AG09319 (cell line): ENCODE results near the gene GEMIN2.
"Not testable (repeated sequence)": the region's sequence is repeated elsewhere in the genome, so short reads cannot be mapped to it uniquely, and the experiment has no call there.

Experiments
- DNase-seq: peaks from one replicate; pipeline ENCODE4 v3.0.0-alpha.2; 2010; ENCODE audit warnings: low read depth; ENCODE audit errors: extremely low read depth
- TF ChIP-seq, protein P1 (sequence below): IDR thresholded peaks from 2 replicates; pipeline ENCODE4 v1.5.1; 2011; ENCODE audit warnings: low read depth, mild to moderate bottlenecking, inconsistent platforms, low read length, moderate library complexity

Gene GEMIN2

DNA sequence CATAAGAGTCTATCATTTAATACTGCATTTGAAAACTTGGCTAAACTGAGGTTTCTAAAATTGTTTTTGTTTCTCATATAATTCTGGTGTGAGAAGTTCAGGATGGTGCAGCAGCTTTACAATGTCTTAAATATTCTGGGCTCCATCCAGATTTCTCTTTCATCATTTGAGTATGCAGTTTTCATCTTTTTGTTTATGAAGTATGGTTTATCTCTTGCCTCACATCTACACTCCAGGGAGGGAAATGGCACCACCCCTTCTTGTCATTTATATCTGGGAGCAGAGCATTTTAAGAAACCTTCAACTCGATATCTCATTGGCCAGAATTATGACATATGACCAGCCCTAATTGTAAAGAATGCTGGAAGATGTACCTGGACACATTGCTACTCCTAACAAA is 24.3 kb downstream of the GEMIN2 start:
- TF ChIP-seq, protein P1, sequence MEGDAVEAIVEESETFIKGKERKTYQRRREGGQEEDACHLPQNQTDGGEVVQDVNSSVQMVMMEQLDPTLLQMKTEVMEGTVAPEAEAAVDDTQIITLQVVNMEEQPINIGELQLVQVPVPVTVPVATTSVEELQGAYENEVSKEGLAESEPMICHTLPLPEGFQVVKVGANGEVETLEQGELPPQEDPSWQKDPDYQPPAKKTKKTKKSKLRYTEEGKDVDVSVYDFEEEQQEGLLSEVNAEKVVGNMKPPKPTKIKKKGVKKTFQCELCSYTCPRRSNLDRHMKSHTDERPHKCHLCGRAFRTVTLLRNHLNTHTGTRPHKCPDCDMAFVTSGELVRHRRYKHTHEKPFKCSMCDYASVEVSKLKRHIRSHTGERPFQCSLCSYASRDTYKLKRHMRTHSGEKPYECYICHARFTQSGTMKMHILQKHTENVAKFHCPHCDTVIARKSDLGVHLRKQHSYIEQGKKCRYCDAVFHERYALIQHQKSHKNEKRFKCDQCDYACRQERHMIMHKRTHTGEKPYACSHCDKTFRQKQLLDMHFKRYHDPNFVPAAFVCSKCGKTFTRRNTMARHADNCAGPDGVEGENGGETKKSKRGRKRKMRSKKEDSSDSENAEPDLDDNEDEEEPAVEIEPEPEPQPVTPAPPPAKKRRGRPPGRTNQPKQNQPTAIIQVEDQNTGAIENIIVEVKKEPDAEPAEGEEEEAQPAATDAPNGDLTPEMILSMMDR = no peak
- no peak for DNase-seq

DNA sequence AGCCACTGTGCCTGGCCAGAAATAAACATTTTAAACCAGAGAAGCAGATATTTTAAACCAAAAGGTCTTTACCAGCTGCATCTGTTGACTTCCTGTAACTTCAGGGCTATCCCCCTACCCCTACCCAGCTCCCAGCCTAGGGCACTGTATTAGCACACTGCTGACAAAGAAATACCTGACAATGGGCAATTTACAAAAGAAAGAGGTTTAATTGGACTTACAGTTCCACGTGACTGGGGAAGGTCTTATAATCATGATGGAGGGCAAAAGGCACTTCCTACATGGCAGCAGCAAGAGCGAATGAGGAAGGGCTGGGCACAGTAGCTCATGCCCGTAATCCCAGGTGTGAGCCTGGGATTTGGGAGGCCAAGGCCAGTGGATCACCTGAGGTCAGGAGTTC is 26.0 kb downstream of the GEMIN2 start:
- no peak for DNase-seq

DNA sequence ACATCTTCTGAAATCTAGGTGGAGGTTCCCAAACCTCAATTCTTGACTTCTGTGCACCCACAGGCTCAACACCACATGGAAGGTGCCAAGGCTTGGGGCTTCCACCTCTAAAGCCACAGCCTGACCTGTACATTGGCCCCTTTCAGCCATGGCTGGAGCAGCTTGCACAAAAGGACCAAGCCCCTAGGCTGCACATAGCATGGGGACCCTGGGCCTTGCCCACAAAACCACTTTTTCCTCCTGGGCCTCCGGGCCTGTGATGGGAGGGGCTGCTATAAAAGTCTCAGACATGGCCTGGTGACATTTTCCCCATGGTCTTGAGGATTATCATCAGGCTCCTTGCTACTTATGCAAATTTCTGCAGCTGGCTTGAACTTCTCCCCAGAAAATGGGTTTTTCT is 27.5 kb downstream of the GEMIN2 start:
- DNase-seq = not testable (repeated sequence)

More for the DNA sequence above, 26.0 kb downstream of the GEMIN2 start:
- TF ChIP-seq, protein P1 = no peak

DNA sequence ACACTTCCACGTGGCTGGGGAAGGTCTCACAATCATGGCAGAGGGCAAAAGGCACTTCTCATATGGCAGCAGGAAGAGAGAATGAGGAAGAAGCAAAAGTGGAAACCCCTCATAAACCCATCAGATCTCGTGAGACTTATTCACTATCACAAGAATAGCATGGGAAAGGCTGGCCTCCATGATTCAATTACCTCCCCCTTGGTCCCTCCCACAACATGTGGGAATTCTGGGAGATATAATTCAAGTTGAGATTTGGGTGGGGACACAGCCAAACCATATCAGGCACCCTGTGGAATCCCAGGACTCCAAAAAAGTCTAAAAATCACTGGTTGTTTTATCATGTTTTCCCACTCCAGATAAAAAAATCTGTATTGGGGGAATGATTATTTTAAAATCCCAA is 29.1 kb downstream of the GEMIN2 start:
- DNase-seq = not testable (repeated sequence)

- no peak for DNase-seq
- TF ChIP-seq, protein P1 = no peak
Measured at GRCh38 chr14:39145266-39145966, 31.3 kb downstream of the GEMIN2 start.

DNA sequence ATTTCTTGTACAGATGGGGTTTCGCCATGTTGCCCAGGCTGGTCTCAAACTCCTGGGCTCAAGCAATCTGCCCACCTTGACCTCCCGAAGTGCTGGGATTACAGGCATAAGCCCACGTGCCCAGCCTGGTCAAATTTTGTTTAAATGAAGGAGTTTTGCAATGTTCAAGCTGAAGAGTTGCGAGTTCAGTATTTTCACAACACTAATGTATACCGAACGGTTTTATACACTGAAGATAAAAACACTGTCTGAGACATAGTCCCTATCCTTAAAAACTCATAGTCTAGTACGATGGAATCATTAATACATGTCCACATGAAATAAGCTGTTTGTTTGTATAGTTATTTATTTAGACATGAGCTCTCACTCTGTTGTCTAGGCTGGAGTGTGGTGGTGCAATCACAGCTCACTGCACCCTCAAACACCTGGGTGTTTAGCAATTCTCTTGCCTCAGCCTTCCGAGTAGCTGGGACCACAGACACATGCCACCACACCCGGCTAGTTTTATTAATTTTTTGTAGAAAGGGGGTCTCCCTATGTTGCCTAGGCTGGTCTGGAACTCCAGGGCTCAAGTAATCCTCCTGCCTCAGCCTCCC is 40.6 kb downstream of the GEMIN2 start:
- DNase-seq = no peak
- TF ChIP-seq, protein P1 = no peak

DNA sequence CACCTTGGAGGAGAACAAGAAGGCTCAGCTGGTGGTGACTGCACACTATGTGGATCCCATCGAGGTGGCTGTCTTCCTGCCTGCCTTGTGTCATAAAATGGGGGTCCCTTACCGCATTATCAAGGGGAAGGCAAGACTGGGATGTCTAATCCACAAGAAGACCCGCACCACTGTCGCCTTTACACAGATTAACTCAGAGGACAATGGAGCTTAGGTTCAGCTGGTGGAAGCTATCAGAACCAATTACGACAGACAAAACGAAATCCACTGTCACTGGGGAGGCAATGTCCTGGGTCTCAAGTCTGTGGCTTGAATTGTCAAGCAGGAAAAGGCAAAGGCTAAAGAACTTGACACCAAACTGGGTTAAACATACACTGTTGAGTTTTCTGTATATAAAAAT is 43.4 kb downstream of the GEMIN2 start:
- no peak for DNase-seq
- TF ChIP-seq, protein P1 = no peak

DNA sequence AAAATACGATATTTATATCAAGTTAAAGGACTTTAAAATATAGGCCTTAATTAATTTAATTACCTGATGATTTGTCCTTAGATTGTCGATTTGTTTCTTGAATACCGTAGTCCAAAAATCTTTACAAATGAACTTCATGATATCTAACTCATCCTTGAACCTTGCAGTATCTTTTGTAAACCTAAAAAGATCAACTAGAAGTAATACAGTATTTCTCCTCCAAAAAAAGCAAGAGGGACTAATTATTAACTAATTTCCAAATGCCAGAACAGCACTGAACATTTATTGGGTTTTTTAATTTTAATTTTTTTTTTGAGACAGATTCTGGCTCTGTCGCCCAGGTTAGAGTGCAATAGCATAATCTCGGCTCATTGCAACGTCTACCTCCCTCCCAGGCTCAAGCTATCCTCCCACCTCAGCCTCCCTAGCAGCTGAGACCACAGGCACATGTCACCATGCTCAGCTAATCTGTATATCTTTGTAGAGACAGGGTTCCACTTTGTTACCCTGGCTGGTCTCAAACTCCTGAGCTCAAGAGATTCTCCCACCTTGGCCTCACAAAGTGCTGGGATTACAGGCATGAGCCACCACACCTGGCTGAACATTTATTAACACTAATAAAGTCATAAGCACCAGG is 44.2 kb downstream of the GEMIN2 start:
- TF ChIP-seq, protein P1 = no peak
- no peak for DNase-seq
